ENCODE data around the gene ETF1.

The ETF1 gene

GRCh38 chr5:138459311-138459933, 83.6 kb downstream of the ETF1 start:
- TF ChIP-seq SIN3A (IDR thresholded peaks at IDR 0.05; ENCODE audit: borderline replicate concordance, insufficient read depth, low read length) (no peak), REST (IDR thresholded peaks at IDR 0.05; ENCODE audit: insufficient read depth in 1 of 2, low read depth in 2 of 2, low read length in 2 of 2) (no peak), TAF1 (IDR thresholded peaks at IDR 0.05; ENCODE audit: borderline replicate concordance, insufficient read depth, low read length) (no peak), FOXP2 (optimal IDR thresholded peaks at IDR 0.05; ENCODE audit: borderline replicate concordance, extremely low read depth, extremely low read length, insufficient read depth) (no peak), POLR2AphosphoS5 (IDR thresholded peaks at IDR 0.05; ENCODE audit: low read depth, low read length) (no peak)

- no peak for TF ChIP-seq TAF1 (IDR thresholded peaks at IDR 0.05; ENCODE audit: borderline replicate concordance, insufficient read depth, low read length)
- TF ChIP-seq SIN3A (IDR thresholded peaks at IDR 0.05; ENCODE audit: borderline replicate concordance, insufficient read depth, low read length) = no peak
- no peak for TF ChIP-seq FOXP2 (optimal IDR thresholded peaks at IDR 0.05; ENCODE audit: borderline replicate concordance, extremely low read depth, extremely low read length, insufficient read depth)
- TF ChIP-seq POLR2AphosphoS5 (IDR thresholded peaks at IDR 0.05; ENCODE audit: low read depth, low read length) = no peak
- no peak for TF ChIP-seq REST (IDR thresholded peaks at IDR 0.05; ENCODE audit: insufficient read depth in 1 of 2, low read depth in 2 of 2, low read length in 2 of 2)
Measured at GRCh38 chr5:138458856-138459255, 84.2 kb downstream of the ETF1 start.

- no peak for TF ChIP-seq TAF1 (IDR thresholded peaks at IDR 0.05; ENCODE audit: borderline replicate concordance, insufficient read depth, low read length)
- TF ChIP-seq POLR2AphosphoS5 (IDR thresholded peaks at IDR 0.05; ENCODE audit: low read depth, low read length) = no peak
- no peak for TF ChIP-seq SIN3A (IDR thresholded peaks at IDR 0.05; ENCODE audit: borderline replicate concordance, insufficient read depth, low read length)
- TF ChIP-seq FOXP2 (optimal IDR thresholded peaks at IDR 0.05; ENCODE audit: borderline replicate concordance, extremely low read depth, extremely low read length, insufficient read depth) = no peak
- TF ChIP-seq REST (IDR thresholded peaks at IDR 0.05; ENCODE audit: insufficient read depth in 1 of 2, low read depth in 2 of 2, low read length in 2 of 2) = no peak
Measured at GRCh38 chr5:138458384-138458783, 84.7 kb downstream of the ETF1 start.

GRCh38 chr5:138457531-138458275, 85.3 kb downstream of the ETF1 start:
- TF ChIP-seq REST (IDR thresholded peaks at IDR 0.05; ENCODE audit: insufficient read depth in 1 of 2, low read depth in 2 of 2, low read length in 2 of 2) (no peak), POLR2AphosphoS5 (IDR thresholded peaks at IDR 0.05; ENCODE audit: low read depth, low read length) (no peak), FOXP2 (optimal IDR thresholded peaks at IDR 0.05; ENCODE audit: borderline replicate concordance, extremely low read depth, extremely low read length, insufficient read depth) (no peak), SIN3A (IDR thresholded peaks at IDR 0.05; ENCODE audit: borderline replicate concordance, insufficient read depth, low read length) (no peak), TAF1 (IDR thresholded peaks at IDR 0.05; ENCODE audit: borderline replicate concordance, insufficient read depth, low read length) (no peak)
